Daoy (cell line): ENCODE results near the gene CEL. TPM values are rescaled to one million over a fixed set of nuclear protein-coding genes. Genes with fewer than 3 reads are reported as not detected.
A peak's percentile ranks its signal among the peaks of the same experiment; 100 is the strongest.
"Not testable (repeated sequence)": the region's sequence is repeated elsewhere in the genome, so short reads cannot be mapped to it uniquely, and the experiment has no call there.

Experiments used
- DNase-seq: peaks from one replicate; pipeline ENCODE4 v3.0.0-alpha.2; 2015; ENCODE audit warnings: low read depth
- total RNA-seq: library from RNA; depleted of rRNA; stranded (reverse); fragments of >200 nt; shearing (Covaris generic); gene quantifications from 2 replicates; pipeline ENCODE4 v1.2.3, GENCODE V29; 2014

CEL gene
- total RNA-seq, 1 experiment from 2014 or later = 0.29 TPM

DNA sequence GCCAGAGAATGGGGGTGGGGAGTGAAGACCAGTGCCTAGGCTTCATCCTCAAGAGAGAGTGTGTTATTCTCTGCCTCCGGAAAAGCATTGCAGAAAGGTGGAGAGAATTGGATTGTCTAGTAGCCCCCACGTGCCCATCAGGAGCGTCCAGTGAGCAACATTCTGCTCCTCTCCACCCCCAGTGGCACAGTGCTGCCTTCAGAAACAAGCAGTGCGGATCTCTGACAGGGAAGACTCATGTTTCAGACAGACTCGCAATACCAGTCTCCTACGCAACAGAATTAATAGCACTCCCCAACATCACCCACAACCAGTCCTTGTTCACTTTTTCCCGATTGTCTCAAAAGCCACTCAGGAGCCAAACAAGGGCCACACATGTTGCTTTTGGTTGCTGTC lies 14.9 kb upstream of the CEL start:
- no peak for DNase-seq

DNA sequence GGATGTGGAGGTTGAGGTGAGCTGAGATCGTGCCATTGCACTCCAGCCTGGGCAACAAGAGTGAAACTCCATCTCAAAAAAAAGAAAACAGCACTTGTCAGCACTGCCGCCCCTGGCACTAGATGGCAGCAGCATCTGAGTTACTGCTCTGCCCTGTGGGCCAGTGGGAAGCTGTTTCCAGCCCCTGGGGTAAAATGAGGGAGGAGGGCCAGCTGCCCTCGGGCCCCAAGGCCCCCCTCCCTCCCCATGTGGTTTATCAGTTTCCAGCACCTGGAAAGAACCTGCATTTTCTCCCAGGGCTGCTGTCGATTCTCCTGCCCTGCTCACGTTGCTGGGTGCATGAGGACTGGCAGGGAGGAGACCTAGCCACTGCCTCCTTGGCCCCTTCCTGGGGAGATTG lies 13.2 kb upstream of the CEL start:
- DNase-seq = peak; percentile 28

DNA sequence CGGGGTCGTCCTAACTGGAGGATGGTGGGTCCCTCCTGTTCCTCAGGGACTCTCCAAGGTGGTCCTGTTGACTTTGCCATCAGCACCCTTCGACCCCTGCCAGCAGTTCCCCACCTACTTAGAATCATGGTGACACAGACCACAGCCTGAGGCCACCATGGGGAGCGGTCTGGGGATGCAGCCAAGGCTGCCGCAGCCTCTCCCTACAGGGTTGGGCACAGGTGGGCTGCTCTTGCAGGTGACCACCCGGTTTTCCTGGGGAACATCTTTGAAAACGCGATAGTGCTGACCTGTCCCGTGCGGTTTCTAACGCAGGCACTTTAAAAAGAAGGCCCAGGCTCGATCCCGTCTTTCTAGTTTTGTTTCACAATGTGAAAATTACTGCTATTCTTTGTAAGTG lies 12.7 kb upstream of the CEL start:
- DNase-seq = no peak

DNA sequence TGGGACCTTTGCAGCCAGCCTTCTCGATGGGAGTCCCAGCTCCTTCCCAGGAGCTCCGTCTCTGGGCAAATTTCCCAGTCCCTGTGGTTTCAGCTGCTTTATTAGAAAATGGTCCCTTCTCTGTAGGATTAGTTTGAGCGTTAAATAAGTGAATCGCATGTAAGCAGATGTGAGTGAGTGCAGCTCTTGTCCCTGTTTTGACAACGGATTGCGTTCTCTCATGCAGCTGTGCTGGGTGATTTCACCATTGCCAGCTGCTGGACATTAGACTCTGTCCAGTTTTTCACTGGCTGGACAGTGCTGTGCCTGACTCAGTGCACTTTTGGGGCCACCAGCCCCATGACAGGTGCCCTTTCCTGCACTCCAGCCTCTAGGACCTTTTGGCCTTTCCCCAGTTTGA lies 11.6 kb upstream of the CEL start:
- DNase-seq = no peak

DNA sequence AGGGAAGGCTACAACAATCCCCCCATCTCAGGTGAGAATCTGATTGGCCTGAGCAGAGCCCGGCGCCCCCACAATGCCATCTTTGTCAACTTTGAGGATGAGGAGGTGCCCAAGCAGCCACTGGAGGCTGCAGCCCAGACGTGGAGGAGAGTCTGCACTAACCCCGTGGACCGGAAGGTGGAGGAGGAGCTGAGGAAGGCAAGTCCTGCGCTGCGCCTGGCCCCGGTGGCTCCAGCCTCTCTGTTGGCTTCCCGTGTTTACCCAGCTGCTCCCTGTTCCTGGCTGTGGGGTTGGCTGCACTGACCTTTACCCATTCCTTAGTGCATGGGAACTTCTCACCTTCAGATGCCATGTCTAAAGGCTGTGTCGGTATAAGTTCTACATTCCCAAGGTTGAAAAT lies 11.0 kb upstream of the CEL start:
- DNase-seq = no peak

DNA sequence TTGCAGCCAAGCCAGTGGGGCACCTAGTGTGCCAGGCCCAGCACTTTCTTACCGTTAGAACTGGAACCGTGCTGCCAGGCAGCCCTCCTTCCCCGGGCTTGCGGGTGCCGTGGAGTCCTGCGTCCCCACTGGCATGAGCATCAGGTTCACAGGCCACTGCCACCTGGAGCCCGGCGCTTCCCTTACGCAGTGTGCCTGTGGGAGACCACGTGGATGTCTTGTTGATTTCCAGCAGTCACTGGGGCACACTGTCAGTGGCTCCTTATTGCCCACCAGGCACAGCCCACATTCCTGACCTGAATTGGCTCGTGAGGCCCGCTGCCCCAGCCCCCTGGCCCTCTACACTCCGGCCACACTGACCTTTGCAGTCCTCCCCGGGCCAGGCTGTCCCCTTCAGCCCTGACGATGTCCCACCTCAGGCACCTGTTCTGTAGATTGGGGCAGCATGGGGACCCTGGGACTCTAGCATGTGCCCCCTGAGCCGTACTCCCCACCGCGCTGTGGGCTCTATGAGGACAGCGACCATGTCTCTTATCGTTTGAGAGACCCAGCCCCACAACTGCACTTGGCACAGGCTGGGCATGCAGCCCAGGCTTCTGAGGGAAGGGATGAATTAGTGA lies 10.4 kb upstream of the CEL start:
- no peak for DNase-seq

DNA sequence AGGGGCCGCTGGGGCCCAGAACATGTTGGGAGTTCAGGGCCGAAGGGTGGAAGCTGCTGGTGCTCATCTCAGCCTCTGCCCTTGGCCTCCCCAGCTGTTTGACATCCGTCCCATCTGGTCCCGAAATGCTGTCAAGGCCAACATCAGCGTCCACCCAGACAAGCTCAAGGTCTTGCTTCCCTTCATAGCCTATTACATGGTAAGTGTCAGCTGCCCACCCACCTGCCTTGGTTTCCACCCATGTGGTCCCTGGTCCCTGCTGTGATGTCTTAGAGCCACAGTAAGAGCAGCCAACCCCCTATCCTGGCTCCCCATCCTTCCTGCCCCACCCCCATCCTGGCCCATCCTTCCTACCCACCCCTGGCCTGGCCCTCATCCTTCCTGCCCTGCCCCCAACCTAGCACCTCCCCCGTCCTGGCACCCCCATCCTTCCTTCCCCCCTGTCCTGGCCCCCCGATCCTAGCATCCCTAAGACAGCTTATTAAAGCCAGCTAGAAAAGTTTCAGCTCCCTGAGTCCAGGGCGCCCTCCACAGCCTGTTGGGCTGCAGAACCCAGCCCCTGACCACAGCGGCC lies 9.7 kb upstream of the CEL start:
- DNase-seq = no peak

DNA sequence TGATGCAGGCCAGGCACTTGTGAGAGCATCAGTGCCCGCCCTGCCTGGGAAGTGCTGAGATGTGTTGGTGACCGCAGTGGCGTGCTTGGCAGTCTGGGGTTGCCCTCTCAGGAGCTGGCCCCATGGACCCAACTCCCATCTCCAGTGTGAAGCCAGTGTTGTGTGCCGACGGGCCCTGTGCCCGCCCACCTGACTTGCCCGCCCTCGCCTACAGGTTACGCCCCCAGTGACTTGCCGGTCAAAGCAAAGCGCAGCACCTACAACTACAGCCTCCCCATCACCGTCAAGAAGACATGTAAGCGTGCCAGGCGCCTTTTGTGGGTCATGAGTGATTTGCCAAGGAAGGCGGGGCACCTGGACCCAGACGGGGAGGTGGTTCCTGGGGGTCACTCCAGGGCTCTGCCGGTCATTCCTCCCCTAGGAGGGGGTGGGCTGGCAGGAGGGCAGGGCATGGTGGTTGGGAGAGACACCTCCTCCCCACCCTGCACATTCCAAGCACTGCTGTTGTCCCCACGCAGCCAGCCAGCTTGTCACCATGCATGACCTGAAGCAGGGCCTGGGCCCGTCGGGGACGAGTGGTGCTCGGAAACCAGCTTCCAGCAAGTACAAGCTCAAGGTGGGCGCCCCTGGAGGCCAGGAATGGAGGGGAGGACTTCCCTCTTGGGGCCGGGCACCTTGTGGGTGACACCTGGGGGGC lies 7.4 kb upstream of the CEL start:
- DNase-seq = no peak

DNA sequence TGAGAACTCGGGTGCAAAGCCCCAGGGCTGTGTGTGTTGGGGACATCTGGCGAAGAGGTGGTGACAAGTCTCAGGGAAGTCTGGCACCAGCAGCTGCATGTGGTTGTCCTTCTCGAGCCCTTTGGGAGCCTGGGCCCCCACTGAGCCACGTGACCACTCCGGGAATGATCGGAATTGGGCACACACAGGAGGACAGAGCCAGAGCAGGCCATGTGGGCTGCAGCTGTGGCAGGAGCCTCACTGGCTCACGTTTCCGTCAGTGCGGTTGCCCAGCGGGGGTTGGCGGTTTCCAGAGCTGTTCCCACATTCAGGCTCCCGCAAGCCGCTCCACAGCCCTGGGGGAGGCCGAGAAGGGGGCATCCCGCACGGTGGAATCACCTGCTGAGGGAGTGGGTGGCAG lies 6.8 kb upstream of the CEL start:
- peak; percentile 34 for DNase-seq

DNA sequence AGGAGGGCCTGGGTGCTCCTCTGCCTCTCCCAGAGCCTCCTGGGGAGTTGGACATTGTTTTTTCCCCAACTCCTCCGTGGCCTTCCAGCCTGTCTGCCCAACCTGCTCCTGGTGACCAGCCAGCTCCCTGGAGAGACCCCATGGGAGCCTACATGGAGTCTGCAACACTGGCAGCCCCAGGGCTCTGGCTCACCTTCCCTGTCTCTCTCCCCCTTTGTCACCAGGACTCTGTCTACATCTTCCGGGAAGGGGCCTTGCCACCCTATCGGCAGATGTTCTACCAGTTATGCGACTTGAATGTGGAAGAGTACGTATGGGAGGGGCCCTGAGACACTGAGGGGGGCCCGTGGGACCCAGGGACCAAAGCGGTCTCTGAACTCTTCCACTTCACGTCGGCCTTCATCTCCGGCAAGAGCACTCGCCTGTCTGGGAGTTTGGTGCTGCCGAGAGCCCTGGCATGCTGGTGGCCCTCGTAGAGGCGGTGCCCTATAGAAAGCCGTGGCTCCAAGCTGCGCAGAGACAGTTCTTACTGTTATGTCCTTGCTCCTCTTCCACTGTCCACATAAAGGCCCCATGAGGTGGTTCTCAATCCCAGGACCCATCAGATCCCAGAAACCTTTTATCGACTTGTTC lies 5.9 kb upstream of the CEL start:
- DNase-seq = no peak

DNA sequence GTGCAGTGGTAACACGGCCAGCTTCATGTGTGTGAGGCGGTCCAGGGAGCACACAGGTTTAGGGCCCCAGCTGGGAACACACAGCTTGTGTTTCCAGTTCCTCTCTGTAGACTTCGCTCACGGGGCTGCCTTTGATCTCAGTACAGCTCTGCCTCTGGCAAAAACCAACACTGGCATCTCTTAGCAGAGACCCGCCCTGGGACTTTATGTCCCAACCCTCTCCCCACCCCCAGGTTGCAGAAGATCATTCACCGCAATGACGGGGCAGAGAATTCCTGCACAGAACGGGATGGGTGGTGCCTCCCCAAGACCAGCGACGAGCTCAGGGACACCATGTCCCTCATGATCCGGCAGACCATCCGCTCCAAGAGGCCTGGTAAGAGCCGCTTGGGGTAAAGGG lies 5.2 kb upstream of the CEL start:
- DNase-seq = no peak

DNA sequence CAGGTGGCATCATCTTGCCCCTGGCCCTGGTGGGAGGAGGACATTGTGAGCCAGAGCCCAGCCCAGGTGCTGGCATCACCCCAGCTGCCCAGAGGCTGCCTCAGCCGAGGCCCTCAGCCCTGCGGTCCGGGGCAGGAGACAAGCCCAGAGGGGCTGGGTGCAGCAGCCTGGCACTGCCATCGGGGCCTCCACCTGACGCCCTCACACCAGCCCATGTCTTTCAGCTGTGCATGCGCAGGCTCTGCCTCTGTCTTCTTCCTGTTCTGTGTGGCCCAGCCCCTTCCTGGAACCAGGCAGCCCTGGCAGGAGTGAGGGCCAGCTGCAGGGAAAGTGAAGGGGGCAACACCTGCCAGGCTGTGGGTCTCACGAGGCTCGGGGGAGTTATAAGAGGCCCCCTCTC lies 4.8 kb upstream of the CEL start:
- no peak for DNase-seq

DNA sequence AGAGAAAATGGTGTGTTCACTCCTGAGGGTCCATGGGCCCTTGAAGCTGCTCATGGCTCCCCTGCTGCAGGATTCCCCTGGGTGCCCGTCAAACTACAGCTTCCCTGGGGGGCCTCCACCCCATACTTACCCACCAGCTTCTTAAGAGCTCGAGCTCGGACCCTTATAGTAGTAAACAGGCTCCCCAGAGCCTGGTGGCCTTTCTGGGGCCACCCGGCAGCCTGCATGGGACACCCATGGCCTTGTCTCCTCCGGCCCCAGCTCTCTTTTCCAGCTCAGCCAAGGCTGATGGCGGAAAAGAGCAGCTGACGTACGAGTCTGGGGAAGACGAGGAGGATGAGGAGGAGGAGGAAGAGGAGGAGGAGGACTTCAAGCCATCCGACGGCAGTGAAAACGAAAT lies 4.2 kb upstream of the CEL start:
- DNase-seq = no peak

DNA sequence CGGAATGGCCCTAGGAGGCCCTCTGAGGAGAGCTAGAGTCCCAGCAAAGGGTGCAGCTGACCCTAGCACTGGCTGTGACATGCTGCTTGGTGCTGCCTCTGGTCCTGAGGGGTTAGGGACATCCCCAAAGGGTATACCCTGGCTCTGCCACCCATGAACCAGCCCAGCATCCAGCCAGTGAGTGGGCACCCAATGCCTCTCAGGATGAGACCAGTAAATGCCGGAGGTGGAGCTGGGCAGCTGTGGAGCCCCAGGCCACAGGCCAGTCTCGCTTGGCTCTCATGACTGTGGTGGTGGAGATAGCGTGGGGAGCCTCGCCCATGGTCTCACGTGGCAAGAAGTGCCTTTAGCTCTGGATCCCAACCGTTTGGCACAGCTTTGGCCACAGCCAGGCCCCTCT lies 3.7 kb upstream of the CEL start:
- DNase-seq = no peak

DNA sequence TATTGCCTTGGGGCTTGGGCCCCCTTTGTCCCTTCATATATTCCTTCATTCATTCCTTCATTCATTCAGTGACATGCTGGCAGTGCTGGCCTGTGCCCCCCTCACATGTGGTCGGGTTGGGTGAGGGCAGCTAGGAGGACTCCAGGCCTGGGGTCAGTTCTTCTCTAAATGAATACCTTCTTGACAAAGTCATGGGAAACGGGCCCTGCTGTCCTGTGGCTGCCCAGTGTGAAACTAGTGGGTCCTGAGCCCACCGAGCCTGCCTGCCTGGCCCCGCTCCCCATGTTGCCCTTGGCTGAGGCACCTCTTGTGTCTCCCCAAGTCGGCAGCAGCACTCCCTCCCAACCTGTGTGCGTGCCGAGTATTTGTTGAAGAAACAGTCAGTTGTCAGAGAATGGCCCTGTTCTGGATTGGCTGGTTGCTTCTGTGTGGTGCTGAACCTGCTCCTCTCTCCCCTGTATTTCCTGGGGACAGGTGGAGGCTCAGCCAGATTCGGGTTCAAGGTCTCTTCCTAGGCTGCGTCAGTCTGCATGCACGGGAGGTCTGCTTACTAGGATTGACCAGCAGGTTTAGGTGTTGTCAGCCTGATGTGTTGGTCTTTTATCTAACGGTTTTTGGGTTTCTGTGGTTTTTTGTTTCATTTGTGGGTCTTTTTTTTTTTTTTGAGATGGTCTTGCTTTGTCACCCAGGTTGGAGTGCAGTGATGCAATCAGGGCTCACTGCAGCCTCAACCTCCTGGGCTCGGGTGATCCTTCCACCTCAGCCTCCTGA lies 3.0 kb upstream of the CEL start:
- DNase-seq = no peak

DNA sequence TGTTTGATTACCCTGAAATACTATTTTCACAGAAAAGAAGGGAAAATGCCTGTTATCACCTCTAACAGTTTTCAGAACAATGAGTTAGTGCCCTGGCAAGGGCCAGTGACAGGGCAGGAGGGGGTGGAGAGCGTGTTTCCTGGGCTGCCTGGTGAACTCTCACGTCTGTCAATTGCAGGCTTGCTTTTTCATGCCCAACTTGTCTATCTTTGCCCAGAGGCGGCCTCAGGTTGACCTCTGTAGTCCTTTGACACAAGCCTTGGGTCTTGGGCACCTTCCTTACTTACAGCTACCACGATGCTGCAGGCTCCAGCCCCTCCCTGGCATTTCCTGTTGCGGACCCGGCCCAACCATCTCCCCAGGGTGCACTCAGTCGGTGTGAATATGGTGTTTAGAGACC lies 2.2 kb upstream of the CEL start:
- DNase-seq = no peak

DNA sequence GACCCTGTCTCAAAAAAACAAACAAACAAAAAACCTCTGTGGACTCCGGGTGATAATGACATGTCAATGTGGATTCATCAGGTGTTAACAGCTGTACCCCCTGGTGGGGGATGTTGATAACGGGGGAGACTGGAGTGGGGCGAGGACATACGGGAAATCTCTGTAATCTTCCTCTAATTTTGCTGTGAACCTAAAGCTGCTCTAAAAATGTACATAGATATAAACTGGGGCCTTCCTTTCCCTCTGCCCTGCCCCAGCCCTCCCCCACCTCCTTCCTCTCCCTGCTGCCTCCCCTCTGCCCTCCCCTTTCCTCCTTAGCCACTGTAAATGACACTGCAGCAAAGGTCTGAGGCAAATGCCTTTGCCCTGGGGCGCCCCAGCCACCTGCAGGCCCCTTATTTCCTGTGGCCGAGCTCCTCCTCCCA lies 1.4 kb upstream of the CEL start:
- no peak for DNase-seq

DNA sequence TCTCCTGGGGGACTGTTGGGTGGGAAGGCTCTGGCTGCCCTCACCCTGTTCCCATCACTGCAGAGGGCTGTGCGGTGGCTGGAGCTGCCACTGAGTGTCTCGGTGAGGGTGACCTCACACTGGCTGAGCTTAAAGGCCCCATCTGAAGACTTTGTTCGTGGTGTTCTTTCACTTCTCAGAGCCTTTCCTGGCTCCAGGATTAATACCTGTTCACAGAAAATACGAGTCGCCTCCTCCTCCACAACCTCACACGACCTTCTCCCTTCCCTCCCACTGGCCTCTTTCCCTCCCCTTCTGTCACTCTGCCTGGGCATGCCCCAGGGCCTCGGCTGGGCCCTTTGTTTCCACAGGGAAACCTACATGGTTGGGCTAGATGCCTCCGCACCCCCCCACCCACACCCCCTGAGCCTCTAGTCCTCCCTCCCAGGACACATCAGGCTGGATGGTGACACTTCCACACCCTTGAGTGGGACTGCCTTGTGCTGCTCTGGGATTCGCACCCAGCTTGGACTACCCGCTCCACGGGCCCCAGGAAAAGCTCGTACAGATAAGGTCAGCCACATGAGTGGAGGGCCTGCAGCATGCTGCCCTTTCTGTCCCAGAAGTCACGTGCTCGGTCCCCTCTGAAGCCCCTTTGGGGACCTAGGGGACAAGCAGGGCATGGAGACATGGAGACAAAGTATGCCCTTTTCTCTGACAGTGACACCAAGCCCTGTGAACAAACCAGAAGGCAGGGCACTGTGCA lies 590 bp upstream of the CEL start:
- DNase-seq = not testable (repeated sequence)

DNA sequence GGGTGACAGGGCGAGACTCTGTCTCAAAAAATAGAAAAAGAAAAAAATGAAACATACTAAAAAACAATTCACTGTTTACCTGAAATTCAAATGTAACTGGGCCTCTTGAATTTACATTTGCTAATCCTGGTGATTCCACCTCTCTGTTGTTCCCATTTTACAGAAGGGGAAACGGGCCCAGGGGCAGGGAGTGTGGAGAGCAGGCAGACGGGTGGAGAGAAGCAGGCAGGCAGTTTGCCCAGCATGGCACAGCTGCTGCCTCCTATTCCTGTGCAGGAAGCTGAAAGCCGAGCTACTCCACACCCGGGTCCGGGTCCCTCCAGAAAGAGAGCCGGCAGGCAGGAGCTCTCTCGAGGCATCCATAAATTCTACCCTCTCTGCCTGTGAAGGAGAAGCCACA lies 788 bp downstream of the CEL start:
- DNase-seq = not testable (repeated sequence)

DNA sequence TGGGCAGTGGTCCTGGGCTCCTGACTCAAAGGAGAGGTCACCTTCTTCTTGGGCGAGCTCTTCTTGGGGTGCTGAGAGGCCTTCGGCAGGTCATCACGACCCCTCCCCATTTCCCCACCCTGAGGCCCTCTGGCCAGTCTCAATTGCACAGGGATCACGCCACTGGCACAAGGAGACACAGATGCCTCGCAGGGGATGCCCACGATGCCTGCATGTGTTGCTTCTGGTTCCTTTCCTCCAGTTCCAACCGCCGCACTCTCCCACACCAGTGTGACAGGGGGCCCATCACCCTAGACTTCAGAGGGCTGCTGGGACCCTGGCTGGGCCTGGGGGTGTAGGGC lies 1.3 kb downstream of the CEL start:
- no peak for DNase-seq

DNA sequence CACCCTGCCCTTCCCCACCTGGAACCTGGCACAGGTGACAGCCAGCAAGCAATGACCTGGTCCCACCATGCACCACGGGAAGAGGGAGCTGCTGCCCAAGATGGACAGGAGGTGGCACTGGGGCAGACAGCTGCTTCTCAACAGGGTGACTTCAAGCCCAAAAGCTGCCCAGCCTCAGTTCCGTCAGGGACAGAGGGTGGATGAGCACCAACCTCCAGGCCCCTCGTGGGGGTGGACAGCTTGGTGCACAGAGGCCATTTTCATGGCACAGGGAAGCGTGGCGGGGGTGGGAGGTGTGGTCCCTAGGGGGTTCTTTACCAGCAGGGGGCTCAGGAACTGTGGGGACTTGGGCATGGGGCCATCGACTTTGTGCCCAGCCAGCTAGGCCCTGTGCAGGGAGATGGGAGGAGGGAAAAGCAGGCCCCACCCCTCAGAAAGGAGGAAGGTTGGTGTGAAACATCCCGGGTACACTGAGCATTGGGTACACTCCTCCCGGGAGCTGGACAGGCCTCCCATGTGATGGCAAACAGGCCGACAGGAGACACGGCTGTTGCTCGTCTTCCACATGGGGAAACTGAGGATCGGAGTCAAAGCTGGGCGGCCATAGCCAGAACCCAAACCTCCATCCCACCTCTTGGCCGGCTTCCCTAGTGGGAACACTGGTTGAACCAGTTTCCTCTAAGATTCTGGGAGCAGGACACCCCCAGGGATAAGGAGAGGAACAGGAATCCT lies 1.9 kb downstream of the CEL start:
- no peak for DNase-seq
